Peyer's patch (tissue), 4 donors: ENCODE measurements around the gene ZFPM1.

Experiments
- POLR2A ChIP-seq, 2 donors: fragments of 450-650 bp; IDR thresholded peaks; one replicate each; pipeline ENCODE4 v1.5.1; 2017; ENCODE audit warnings: antibody characterized with exemption in 2 of 2, mild to moderate bottlenecking in 2 of 2, moderate library complexity in 2 of 2
- TF ChIP-seq, protein P1 (sequence below), 6 experiments: fragments of 450-650 bp in 4 of 6; fragments of 200-600 bp in 2 of 6; sonication (generic) in 1 of 6; IDR thresholded peaks; one replicate each; pipeline ENCODE4 v1.5.1; 2017 to 2019; ENCODE audit warnings: antibody characterized with exemption in 6 of 6, mild to moderate bottlenecking in 3 of 6, moderate library complexity in 1 of 6

DNA sequence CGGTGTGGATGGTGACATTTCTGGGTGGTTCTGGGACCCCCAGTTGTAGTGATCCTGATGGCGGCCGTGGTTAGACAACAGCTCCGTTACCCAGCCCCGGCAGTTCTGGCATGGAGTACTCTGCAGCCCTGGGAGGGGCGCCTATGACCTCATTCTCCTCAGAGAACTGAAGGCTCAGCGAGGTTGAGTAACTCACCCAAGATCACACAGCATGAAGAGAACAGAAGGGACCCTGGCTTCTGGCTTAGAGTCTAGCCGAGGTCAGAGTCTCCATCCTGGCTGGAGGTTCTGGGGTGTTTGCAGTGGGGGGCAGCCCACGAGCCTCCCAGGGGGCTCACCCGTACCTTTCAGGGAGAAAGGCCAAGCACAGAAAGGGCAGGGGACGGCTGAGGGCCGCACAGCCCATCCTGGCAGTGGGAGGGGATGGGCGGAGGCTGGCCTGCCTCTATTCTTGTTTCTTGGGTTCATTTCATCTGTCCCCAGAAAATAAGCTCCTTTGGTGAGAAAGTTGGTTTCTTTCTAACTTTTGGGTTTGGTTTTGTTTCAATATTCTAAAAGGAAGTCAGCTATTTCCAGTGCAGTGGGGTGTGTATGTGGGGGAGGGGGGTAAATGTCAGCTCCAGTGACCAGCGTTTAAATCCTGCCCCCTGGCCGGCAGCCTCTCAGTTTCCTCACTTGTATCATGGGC is 13.2 kb downstream of the ZFPM1 start:
- TF ChIP-seq, protein P1, sequence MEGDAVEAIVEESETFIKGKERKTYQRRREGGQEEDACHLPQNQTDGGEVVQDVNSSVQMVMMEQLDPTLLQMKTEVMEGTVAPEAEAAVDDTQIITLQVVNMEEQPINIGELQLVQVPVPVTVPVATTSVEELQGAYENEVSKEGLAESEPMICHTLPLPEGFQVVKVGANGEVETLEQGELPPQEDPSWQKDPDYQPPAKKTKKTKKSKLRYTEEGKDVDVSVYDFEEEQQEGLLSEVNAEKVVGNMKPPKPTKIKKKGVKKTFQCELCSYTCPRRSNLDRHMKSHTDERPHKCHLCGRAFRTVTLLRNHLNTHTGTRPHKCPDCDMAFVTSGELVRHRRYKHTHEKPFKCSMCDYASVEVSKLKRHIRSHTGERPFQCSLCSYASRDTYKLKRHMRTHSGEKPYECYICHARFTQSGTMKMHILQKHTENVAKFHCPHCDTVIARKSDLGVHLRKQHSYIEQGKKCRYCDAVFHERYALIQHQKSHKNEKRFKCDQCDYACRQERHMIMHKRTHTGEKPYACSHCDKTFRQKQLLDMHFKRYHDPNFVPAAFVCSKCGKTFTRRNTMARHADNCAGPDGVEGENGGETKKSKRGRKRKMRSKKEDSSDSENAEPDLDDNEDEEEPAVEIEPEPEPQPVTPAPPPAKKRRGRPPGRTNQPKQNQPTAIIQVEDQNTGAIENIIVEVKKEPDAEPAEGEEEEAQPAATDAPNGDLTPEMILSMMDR (IDR thresholded peaks at IDR 0.05), result no peak
- no peak for TF ChIP-seq POLR2A (IDR thresholded peaks at IDR 0.05)
